ENCODE results near the gene PLEKHD1.
"Not testable (repeated sequence)": the region's sequence is repeated elsewhere in the genome, so short reads cannot be mapped to it uniquely, and the experiment has no call there.

PLEKHD1 gene

DNA sequence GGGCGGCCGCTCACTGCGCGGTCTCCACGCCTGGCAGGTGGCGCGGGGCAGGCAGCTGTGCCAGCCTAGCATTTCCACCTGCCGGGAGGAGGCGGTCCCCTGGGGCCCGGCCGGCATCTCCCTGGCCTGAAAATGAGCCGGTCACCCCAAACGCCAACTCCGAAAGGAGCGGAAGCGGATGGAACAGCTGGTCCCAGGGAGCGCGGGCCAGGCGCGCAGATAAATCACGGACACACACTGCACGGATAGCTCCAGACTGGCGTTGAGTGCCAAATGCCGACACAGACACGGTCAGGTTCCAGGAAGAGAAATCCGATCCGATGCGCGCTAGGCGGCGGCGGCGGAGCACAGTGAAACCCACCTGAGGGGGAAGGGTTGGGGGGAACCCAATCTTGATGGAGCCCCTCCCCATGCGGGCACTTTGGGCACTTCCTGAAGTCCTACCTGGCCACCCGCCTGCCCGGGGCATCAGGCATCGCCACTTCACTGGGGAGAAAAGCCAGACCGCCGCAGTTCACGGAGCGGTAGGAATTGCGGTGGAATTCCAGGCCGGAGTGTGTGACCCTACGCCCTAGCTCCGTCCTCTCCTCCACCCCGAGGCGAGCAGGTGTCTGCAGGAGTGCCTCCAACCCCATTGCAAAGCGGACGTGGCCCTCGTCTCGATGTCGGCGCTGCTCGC, 624 bp upstream of the PLEKHD1 start:
- no peak for DNase-seq

DNA sequence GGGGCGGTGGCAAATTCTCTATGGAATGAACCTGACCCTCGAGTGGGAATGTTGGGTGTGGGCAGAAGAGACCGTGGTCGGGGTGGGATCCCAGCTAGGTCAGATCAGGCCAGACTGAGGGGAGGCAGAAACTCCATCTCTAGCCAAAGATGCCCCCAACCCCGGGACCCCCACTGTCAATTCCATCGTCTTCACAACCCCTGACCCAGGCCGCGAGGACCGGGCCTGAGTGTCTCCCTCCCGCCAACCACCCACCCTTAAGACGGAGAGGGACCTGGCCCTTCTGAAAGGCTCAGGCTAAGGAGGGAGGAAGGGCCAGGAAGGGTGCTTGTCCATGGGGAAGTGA, 760 bp downstream of the PLEKHD1 start:
- DNase-seq = no peak

DNA sequence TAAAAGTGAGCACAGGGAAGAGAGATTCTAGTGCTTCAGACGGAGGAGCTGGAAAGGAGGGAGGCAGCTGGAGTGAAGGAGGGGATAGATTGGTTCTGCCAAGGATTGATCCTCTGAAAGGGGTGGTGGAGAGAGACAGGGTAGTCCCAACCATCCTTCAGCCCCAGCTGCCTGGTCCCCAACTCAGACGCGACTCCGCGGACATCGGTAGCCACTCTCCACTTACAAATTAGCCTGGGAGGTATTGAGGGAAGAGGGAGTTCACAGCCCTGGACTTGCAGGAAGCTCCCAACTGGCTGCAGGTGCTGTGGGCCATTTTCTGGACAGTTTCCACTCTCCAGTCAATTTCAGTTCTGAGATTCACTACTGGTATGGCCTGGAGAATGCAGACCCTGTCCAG, 1.2 kb downstream of the PLEKHD1 start:
- no peak for DNase-seq

DNA sequence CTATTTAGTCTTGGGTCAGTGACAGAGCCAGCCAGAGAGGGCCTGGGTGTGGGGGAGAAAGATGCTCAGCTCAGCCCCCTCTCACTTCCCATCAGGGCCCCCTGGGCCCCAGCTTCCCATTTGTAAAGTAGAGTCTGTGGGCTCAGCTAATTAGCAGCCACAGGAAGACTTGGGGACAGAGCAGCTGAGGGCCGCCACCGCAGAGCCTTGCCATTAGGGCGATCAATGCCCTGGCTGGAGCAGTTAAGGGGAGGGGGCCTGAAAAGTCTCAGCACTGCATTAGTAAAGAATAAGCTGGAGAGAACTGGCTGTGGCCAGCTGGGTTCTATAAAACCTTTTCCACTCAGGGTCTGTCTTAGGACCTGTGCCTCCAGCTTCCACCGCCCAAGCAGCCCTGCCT, 2.7 kb downstream of the PLEKHD1 start:
- no peak for DNase-seq

DNA sequence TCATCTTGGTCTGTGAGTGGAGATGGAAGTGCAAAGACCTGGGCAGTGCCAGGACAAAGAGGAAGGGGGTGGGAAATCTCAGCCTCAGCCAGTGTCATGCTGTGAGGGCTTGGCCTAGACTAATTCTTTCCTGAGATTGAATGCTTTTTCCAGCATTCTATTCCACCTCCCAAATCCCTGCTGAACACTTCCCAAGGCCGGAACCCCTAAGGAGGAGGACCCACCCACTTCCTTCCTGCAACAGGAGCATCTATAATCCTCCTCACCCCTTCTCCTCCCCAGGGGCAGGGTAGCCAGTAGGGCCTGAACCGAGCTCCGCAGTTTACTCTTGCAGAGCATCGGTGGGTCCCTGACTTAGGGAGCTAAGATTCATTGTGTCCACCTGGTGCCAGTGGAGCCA, 3.2 kb downstream of the PLEKHD1 start:
- DNase-seq = no peak

DNA sequence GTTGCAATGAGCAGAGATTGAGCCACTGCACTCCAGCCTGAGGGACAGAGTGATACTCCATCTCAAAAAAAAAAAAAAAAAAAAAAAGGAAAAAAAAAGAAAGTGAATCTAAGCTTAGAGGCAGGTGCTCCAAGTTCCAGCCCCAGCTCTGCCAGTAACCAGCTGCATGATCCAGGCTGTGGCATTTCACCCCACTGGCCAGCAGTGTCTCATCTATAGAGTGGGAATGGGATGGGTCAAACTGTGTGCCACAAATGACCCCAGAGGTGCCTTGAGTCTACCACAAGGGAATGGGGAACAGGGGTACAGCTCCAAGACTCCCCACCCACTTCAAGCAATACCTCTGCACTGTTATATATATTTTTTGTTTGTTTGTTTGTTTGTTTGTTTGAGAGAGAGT, 5.0 kb downstream of the PLEKHD1 start:
- DNase-seq = no peak

DNA sequence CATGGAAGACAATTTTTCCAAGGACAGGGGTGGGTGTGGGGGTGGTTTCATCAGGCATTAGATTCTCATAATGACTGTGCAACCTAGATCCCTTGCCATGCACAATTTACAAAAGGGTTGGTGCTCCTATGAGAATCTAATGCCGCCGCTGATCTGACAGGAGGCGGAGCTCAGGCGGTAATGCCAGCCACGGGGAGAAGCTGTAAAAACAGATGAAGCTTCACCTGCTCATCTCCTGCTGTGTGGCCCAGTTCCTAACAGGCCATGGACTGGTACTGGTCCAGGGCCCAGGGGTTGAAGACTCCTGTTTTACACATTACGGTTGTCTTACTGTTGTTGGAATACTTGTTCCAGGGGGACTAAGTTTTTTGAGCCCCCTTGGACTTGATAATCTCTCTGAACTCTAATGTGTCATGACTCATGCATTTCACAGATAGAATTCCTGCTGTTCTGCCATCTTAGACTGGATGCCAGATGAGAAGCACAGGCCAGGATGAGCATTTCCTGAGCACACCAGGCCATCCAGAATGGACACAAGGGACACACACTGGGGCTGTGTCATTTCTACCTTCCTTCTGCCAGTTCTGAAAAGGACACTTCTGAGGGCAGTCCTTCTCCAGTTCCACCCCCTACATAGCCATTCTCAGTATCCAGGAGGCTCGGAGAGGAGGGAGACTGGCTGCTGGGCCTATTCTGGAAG, 5.8 kb downstream of the PLEKHD1 start:
- DNase-seq = no peak

DNA sequence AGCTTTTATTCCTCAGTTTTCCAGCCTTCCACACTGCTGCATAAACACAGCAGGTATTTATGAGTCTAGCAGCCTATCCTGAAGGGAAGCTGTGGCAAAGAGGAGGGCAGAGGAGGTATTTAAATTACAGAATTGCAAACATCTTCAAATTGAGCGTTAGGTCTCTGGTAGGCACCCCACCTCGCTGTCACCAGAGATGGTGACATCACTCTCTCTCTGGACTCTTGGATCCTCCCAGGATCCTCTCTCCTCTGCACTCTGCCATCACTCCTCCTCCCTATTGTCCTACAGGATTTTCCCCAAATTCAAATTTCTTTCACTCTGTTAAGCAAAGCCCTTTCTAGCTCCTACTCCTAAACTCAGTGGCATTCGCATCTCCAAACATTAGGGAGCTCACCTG, 6.7 kb downstream of the PLEKHD1 start:
- DNase-seq = no peak

DNA sequence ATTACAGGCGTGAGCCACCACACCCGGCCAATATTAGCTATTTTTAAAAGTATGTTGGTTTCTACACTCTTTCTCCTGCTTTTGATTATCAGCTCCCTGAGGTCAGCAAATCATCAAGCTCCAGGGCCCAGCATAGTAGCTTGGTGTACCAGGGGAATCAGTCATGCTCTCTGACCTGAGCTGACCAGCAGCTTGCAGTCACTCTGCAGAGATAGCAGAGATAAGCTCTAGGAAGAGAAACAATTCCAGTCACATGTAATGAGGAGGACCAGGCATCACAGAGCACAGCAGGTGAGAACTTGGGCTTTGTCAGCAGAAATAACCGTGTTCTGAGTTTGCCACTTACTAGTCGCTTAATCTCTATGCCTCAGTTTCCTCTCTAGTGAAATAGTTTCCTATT, 8.5 kb downstream of the PLEKHD1 start:
- no peak for DNase-seq

DNA sequence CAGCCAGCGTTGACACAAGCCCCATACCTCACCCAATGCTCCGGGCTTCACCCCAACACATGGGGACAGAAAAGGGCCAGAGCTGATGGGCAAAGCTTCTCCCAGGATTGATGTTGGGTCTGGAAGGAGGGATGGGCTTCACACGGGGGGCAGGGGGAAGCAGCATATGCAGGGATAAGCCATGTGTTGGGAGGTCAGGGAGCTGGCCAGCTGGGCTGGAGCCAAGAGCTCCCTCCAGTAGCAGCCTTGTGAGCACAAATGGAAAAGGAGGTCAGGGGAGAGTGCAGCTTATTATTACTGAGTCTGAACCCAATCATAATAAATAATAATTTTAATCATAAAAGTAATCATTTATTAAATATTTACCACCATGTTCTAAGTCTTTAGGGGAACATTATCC, 9.3 kb downstream of the PLEKHD1 start:
- no peak for DNase-seq

DNA sequence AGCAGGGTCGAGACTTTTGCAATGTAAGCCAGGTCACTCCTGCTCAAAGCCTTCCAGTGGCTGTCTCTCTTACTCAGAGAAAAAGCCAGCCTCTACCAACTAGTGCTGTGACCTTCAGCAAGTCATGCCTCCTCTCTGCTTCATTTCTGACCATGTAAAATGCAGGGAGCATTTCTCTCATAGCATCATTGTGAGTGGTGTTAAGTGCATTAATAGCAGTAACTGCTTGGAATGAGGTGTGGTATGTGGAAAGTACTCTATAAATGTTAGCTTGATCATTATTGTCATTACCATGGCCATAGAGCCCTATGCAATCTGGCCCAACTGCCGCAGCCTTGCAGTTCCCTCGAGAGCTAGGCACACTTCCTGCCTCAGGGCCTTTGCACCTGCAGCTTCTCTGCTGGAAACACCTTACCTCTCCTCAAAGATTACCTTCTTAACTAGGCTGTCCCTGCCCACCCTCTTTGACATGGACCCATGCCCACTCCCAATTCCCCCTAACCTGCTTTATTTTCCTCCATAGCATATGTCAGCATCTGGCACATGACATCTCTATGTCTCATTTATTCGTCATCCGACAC, 10.9 kb downstream of the PLEKHD1 start:
- no peak for DNase-seq

DNA sequence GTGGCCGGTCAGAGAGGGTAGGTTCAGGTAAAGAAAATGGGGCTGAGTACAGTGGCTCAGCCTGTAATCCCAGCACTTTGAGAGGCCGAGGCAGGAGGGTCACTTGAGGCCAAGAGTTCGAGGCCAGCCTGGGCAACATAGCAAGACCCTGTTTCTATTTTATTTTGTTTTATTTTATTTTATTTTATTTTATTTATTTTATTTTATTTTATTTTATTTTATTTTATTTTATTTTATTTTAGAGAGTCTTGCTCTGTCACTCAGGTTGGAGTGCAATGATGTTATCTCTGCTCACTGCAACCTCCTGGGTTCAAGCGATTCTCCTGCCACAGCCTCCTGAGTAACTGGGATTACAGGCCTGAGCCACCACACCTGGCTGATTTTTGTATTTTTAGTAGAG, 13.3 kb downstream of the PLEKHD1 start:
- DNase-seq = not testable (repeated sequence)

DNA sequence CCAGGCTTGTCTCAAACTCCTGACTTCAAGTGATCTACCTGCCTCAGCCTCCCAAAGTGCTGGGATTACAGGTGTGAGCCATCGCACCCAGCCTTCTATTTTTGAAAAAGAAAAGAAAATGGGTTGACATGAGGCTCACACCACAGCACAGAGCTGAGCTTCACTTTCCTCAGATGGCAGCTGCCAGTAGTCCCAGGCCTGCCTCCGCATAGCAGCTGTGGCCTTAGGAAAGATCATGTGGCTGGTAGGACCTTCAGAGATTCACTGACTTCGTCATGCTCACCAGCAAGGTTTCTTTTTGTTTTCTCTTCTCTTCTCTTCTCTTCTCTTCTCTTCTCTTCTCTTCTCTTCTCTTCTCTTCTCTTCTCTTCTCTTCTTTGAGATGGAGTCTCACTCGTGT, 13.8 kb downstream of the PLEKHD1 start:
- DNase-seq = not testable (repeated sequence)

DNA sequence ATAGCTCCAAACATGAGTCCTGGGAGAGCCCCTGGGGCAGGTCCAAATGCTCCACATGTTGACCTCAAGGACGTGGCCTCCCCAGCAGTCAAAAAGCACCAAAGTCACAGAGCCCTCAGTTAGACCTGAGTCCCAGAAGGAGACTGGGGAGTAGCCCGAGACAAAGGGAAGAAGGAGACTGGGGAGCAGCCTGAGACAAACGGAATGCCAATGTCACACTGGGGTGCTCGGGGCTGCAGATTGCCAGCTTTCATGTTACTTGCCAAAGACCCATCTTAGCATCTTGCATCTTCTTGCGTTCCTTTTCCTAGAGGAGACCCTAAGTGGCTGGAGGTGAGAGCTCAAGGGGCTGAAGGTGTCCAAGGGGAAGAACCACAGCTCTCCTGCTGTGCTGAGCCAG, 14.9 kb downstream of the PLEKHD1 start:
- DNase-seq = no peak

DNA sequence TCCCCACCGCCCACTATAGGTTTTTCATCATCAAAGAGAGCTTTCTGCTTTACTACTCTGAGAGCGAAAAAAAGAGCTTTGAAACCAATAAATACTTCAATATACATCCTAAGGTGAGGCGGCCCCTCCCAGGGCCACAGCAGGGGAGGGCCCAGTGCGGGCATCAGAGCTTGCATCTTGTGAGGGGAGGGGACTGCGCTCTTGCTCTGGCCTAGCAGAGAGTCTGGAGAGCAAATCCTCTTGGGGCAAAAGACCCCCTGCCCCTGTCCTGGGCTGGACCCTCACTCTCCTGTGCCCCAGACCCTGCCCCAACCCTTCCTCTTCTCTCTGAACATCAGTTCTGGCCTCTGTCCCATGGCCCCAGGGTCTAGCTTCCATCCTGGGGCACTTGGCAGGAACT, 15.6 kb downstream of the PLEKHD1 start:
- DNase-seq = no peak

DNA sequence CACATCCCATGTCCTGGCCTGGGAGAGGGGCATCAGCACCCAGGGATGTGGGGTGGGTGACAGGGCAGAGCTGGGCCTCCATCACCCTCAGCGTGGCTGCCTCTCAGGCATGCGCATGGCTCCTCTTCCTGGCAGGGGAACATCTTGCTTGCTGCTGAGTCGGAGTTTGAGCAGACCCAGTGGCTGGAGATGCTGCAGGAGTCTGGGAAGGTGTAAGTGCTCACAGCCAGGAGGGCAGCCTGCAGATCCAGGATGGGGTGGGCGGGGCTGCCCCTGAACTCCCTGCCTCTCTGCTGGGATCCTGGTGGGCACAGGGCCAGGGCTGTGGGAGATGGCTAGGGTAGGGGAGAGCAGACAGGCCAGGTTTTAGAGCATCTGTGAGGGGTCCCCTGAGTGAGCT, 16.2 kb downstream of the PLEKHD1 start:
- DNase-seq = no peak

DNA sequence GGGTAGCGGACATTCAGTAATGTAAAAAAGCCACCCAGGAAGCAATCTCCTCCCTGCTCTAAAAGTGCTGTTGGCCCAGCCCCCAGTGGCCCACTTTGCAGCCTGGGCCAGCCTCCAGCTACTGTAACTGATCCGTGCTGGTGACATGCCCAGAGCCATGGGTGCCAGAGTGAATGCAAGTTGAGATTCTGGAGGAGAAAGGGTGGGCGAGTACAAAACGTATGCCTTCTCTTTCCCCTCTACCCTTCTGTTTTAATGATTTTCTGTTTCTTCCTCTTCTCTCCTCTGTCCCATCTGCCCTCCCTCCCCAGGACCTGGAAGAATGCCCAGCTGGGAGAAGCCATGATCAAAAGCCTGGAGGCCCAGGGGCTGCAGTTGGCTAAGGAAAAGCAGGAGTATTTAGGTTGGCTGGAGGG, 16.9 kb downstream of the PLEKHD1 start:
- DNase-seq = no peak

DNA sequence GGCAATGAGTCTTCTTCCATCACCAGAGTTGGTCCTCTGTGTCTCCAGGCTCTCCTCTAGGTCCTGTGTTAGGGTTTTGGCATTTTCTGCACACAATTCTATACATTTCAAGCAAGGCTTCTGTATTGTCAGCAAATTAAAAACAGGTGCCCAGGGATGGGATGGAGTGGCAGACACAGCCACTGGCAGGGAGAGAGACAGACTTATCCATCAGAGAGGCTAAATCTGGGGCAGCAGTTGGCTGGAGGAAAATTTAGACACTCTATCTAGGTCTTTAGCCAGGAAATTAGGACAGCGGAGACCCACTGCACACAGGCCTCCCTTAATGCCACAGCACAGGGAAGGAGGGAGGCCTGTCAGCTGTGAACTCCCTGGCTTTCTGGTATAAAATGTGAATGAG, 20.2 kb downstream of the PLEKHD1 start:
- no peak for DNase-seq

DNA sequence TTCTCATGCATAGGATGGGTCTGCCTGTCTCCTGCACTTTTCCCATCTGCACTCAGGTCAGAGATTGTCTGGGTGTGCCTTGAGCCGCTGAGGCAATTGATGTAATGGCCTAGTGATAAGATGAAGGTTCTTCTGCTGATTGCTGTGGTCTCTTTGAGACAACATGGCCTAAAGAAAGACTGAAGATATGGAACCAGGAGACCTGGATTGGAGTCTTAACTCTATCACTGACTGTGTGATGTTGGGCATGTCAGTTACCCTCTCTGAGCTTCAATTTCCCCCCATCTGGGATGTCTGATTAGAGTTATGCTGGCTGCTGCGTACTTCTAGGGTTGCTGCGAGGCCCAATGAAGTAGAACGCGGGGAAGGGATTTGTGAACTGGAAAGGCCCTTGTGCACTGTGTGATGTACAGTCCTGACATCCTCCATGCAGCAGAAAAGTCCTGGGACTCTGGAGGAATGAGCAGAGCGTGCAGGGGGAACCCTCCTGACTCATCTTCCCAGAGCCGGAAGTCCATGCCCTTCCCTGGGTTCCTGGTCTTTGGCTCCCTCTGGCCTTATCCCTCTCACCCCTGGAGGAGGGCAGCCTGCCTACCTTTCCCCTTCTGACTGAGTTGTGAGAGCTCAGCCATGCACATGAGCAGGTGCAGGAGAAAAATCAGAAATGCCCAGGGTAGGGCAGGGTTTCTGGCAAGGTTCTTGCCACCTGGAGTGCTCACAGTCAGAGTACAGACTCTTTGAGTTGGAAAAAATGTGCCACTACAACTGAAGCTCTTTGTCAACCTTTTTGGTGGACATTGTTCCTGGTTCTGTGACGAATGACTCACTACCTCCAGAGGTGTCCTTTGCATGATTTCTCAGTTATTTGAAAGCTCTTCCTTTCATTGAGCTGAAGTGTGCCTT, 21.1 kb downstream of the PLEKHD1 start:
- no peak for DNase-seq

DNA sequence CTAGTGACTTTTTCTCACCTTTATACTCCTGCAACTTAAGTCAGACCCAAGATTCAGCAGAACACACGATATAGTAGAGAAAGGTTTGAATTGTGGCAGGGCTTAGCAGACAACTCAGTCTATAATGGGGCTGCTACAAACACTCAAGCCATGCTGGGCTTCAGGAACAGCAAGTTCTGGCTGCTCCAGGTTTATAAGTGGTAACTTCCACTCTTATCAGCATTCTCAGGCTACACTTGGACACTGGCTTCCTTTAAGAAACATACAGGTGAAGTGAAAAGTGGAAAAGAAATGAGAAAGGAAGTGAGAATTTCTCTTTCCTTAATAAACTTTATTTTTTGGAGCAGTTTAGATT, 21.7 kb downstream of the PLEKHD1 start:
- no peak for DNase-seq

DNA sequence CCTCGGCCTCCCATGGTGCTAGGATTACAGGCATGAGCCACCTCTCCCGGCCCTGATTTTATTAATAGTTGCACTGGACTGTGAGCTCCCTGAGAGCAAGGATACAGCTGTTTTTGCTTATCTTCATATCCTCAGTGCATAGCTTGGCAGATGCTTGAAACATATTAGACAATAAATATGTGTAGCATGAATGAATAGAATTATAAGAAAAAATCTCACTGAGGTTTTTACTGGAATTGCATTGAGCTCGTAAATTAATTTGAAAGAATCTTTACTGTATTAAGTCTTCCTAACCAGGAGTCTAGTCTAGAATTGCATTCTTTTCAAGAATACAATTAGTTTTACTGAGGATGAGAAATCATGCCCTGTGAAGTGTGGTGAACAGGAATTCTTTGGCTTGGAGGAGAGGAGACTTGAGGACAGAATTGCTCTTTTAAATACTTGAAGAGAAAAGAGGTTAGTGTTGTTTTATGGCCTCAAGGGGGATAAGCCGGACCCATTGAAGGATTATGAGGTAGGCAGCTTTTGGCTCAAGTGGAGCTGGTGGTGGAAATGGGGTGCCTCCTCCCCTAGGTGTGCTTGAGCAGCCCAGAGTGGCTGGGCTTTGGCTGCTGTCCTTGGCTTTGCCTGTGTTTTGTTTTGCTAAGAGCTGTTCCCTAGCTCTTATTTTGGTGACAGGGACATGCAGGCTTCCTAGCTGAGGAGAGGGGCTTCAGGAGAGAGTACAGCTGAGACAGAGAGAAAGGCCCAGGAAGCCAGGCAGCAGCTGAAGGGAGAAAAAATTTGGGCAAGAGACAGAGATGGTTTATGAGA, 34.0 kb downstream of the PLEKHD1 start:
- DNase-seq = no peak

DNA sequence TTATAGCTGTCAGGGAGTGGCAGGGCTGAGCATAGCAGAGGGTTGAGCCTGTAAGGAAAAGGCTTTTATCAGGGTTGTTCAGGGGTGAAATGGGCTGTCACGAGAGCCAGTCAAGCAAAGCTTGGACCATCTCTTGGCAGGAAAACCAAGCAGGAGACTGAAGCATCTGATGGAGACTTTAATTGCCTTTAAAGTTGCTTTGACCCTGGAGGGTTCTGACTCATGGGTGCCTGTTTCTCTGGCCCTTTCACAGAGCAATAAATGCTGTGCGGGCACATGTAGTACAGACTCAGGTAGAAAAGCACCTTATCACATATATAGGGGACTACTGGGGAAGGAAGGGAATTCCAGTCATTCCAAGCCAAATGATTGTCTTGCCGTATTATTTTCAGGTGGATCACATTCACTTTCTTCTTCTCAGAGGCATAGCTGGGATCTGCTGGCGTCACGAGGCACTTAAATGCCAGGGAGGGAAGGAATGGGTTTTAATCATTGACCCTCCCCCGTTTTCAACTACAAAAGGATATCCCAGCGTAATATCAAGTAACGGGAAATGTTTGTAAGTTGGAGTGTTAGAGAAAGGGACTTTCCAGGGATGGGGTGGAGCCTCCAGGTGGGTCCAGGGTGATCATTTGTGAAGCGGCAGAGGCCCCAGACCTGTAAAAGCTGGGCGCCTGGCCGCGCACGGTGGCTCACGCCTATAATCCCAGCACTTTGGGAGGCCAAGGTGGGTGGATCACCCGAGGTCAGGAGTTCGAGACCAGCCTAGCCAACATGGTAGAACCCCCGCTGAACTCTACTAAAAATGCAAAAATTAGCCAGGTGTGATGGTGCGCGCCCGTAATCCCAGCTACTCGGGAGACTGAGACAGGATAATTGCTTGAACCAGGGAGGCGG, 34.9 kb downstream of the PLEKHD1 start:
- DNase-seq = no peak
